ENCODE data around the gene NALCN.

DNA sequence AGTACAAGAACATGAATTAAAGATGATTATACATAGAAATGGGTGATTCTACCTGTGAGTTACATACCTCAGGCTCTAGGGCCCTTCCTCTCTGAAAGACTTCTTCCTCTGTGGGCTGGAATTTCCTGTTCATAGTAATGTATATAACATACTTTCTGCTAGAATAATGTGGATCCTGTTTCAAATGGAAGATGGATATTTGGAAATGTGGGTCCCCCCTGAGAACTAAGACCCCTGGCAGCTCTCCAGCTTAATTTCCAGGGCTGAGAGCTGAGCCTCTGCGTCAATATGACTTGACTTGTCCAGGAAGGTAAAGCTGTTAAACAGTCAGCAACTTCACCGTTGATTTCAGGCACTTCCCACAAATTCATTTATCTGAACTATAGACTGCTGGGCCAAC is 296.3 kb downstream of the NALCN start:
- TF ChIP-seq POLR2AphosphoS5 (IDR thresholded peaks at IDR 0.05) (no peak), CTCF (IDR thresholded peaks at IDR 0.05) (no peak), POLR2A (IDR thresholded peaks at IDR 0.05) (no peak)

Data from suprapubic skin (tissue), 4 donors.